ENCODE results near the gene ARL3. TPM values are rescaled to one million over a fixed set of nuclear protein-coding genes. Genes with fewer than 3 reads are reported as not detected.

Gene ARL3
- polyA plus RNA-seq, 12 donors: 10.6 to 18.8 (median 13.8) TPM; not detected in 1

Other genes with a start within 250 kb of the ARL3 start
- 10 to 100 TPM in 11 of 12 donors, not detected in 1; 53.7 to 88.2 (median 81.1) TPM for gene ACTR1A, start 211.7 kb downstream of the ARL3 start, polyA plus RNA-seq (ENCODE audit: insufficient read length in 12 of 12)
- 10 to 100 TPM in 11 of 12 donors, not detected in 1; 10.8 to 24.1 (median 15.3) TPM for gene SUFU, start 210.4 kb downstream of the ARL3 start, polyA plus RNA-seq (ENCODE audit: insufficient read length in 12 of 12)
- gene TRIM8, start 69.9 kb downstream of the ARL3 start, polyA plus RNA-seq (ENCODE audit: insufficient read length in 12 of 12): 100 to 1,000 TPM in 2 of 12 donors, 10 to 100 TPM in 10; 60.8 to 367 (median 74.1) TPM
- 10 to 100 TPM in 2 of 12 donors, 1 to 10 TPM in 9, not detected in 1; 3.5 to 11.4 (median 5.7) TPM for gene SFXN2, start 239 bp upstream of the ARL3 start, polyA plus RNA-seq (ENCODE audit: insufficient read length in 12 of 12)
- 10 to 100 TPM in 11 of 12 donors, not detected in 1; 37.9 to 52.1 (median 45.0) TPM for gene WBP1L, start 29.6 kb upstream of the ARL3 start, polyA plus RNA-seq (ENCODE audit: insufficient read length in 12 of 12)
- gene CYP17A1, start 123.0 kb upstream of the ARL3 start, polyA plus RNA-seq (ENCODE audit: insufficient read length in 12 of 12): 1 to 10 TPM in 1 of 12 donors, under 1 TPM in 9, not detected in 2; 0.12 to 1.0 (median 0.64) TPM
- gene BORCS7, start 139.9 kb upstream of the ARL3 start, polyA plus RNA-seq (ENCODE audit: insufficient read length in 12 of 12): 100 to 1,000 TPM in 1 of 12 donors, 10 to 100 TPM in 11; 20.0 to 240 (median 27.4) TPM
- 10 to 100 TPM in 6 of 12 donors, 1 to 10 TPM in 5, not detected in 1; 4.8 to 14.3 (median 10.1) TPM for gene AS3MT, start 155.1 kb upstream of the ARL3 start, polyA plus RNA-seq (ENCODE audit: insufficient read length in 12 of 12)
- 1 to 10 TPM in 11 of 12 donors, not detected in 1; 1.7 to 7.1 (median 3.2) TPM for gene CNNM2, start 203.9 kb upstream of the ARL3 start, polyA plus RNA-seq (ENCODE audit: insufficient read length in 12 of 12)